ENCODE data around the gene PPFIA1.
A peak's percentile ranks its signal among the peaks of the same experiment; 100 is the strongest.

Gene PPFIA1

DNA sequence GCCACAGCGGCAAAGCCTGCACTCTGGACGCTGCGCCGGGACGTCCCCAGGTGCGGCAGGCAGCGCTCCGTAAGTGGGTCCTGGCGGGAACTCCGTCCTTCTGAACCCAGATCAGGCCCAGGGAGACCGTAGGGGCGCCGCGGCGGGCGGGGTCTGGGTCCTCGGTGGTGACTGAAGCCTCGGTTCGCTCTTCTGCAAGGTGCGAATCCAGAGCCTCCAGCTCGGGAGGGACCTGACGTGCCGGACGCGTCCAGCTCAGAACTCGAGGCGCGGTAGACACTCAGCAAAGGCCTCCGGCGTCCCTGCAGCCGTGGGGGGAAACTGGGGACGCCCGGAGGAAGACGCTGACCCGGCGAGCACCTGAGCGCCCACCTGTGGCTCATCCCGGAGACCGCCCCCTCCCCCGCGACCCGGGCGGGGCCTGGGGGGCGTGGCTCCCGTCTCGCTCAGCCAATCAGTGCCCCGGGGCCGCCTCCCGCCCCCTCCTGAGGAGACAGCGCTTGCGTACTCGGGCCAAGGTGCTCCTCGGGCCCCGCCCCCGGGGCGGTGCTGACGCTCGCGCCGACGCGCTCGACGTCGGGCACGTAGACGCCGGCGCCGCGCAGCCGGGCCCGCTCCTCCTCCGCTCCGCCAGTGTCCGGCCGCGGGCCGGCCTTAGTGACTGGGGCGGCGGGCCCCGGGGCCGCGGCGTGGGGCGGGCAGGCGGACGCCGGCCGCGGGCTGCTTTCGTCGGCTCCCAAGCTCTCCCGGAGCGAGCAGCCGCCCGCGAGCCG lies at the start of gene PPFIA1:
PPFIA1 (plus strand) TSS at position 587 of the 773 bp plus-strand sequence. CDS start 1,483 bp downstream, outside the sequence.
- peak; percentile 88 to 93 for DNase-seq (ENCODE audit: low read depth in 2 of 2, low spot score in 1 of 2)

DNA sequence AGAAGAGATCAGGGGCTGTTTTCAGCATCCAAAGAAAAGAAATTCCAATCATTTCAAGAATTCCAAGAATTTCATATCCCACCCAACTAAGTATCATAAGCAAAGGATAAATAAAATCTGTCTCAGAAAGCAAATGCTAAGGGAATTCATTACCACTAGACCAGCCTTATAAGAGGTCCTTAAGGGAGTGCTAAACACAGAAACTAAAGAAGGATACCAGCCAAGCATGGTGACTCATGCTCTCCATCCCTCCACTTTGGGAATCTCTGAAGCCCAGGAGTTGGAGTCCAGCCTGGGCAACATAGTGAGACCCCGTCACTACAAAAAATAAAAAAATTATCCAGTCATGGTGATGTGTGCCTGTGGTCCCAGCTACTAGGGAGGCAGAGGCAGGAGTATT lies 49.6 kb upstream of the PPFIA1 start:
- no peak for DNase-seq (ENCODE audit: low read depth in 2 of 2, low spot score in 1 of 2)

DNA sequence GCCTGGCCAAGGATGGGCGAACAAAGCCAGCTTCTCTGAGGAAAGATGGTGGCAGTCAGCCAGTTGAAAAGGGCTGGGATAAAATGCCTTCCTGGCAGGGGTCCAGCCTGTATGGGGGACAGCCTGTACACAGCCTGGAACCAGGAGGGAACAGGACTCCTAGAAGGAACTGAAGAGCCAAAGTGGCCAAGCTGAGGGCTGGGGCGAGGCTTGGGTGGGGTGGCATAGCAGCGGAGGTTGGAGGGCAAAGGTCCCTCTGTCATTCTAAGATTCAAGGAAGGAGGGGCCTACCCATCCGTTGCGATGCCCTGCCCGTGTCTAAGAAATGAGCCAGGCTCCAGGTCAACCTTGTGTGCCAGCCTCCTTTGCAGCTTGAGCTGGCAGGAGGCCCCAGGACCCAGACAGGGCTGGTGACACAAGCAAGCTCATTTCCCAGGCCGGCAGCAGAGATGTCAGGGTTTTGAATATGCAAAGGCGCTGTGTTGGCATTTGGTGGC lies 44.8 kb upstream of the PPFIA1 start:
- DNase-seq (ENCODE audit: low read depth in 2 of 2, low spot score in 1 of 2): no peak

DNA sequence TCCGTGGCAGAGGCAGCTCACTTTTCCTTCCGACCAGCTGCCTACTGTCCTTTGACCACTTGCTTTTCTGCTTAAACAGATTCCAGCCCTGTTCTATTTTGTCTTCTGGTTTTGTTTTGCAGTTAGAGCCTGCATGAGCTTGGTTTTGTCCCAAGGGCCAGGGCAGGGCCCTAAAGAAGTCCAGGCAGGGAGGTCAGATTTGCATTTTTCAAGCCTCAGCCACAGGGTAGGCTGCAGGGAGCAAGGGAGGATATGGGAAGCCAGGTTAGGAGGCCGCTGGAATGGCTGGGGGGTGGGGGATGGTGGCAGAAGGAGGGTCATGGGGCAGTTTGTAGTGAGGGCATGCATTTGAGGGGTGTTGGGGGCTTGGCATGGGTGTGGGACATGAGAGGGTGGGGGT lies 44.3 kb upstream of the PPFIA1 start:
- no peak for DNase-seq (ENCODE audit: low read depth in 2 of 2, low spot score in 1 of 2)

DNA sequence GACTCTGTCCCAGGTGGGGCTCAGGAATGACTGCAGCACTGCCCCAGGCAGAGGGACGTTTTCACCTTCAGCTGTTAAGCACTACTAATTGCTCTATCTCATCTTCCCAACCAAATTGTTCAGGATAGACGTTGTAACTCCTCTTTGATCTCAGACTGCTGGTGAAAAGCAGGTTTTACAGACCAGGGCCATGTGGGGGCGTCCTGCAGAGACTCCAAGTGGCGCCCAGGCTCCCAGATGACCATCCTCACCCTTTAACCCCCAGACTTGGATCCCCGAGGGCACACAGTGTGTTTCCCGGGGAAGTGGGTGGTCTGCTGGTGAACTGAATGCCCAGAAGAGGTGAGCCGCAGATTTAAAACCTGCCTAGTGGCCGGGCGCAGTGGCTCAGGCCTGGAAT lies 43.5 kb upstream of the PPFIA1 start:
- DNase-seq (ENCODE audit: low read depth in 2 of 2, low spot score in 1 of 2): no peak

DNA sequence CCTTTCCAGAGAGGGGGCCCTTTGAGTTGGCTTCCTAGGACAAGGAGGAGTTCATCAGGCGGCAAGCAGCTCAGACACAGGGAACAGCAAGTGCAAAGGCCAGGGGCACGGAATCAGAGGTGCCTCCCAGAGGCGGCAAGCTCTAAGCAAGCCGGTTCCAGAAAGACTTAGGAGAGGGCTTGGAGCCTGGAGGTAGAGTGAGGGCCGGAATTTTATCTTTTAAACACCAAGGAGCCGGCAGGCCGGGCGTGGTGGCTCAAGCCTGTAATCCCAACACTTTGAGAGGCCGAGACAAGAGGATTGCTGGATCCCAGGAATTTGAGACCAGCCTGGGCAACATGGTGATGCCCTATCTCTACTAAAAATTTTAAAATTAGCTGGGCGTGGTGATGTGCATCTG lies 40.8 kb upstream of the PPFIA1 start:
- no peak for DNase-seq (ENCODE audit: low read depth in 2 of 2, low spot score in 1 of 2)

DNA sequence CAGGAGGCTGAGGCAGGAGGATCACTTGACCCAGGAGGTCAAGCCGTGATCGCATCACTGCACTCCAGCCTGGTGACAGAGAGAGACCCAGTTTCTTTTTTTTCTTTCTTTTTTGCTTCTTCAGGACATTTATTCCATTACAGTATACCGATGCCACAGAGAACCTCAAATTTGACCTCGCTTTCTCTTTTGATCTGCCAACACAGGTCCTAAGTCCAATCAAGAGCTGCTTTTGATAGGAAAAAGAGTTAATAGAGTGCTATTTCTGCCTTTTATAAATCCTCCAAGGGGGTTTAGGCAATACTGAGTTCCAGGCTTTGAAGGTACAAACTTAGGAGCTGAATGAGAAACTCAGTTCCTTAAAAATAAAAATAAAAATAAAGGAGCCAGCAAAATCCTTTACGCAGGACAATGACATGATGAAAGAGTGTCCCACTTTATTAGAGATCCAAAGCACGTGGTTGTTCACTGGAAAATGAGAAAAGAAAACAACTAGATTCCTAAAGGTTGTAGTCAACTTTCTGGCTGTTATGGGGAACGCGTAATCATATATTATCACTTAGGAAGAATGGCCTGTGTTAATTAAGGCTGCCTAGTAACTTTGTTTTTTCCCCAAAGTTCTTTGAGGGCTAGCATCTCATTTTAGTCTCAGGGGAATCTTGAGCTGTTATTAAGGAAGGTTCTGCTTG lies 40.2 kb upstream of the PPFIA1 start:
- no peak for DNase-seq (ENCODE audit: low read depth in 2 of 2, low spot score in 1 of 2)

DNA sequence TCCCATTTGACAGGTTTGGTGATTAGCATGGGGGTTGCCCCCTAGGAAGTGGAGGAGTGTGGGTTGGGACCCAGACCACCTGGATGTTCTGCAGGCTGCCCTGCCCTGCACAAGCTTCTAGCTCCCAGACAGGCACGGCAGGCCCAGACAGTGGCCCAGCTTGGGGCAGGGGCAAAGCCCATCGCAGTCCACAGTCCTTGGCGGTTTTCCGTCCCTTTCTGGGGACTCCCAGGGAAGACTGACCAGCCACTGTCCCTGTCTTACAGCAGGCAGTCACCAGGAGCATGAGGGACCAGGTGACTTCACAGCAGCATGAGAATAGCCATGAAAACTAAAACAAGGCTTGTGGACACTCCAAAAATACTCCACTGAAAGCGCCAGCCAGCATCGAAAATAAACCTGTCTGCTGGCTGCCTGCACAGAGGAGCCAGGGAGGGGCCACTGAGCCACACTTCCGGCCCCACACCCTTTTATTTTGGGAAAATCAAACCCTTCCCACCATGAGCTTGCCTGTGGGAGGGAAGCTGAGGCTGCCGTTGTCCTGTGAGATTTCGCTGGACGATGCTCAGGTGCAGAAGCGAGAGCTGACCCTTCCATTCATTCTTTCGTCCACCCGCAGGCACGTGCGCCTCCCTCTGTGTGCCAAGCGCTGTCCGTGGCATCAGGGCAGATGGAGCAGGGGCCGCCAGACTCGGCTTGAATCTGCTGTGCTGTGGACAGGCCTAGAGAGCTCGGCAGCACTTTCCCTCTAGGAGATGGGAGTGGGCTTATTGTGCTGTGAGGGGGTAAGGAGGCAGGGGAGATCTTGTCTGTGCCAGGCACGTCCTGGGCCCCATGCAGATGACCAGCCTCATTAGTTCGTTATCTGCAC lies 39.4 kb upstream of the PPFIA1 start:
- no peak for DNase-seq (ENCODE audit: low read depth in 2 of 2, low spot score in 1 of 2)

DNA sequence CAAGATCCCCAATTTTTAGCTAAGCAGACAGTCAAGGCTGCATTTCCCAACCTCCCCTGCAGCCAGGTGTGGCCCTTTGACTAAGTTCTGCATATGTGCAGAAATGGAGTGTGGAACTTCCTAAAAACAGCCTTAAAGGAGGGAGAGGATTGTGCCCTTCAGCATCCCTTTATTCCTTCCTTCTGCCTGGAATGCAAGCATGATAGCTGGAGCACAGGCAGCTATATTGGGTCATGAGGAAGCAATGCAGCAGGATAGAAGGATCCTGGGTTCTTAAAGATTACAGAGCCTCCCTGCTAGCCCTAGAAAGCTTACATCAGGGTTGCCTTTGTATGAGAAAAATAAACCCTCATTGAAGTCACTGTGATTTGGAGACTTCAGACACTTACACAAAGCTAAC lies 37.5 kb upstream of the PPFIA1 start:
- no peak for DNase-seq (ENCODE audit: low read depth in 2 of 2, low spot score in 1 of 2)

DNA sequence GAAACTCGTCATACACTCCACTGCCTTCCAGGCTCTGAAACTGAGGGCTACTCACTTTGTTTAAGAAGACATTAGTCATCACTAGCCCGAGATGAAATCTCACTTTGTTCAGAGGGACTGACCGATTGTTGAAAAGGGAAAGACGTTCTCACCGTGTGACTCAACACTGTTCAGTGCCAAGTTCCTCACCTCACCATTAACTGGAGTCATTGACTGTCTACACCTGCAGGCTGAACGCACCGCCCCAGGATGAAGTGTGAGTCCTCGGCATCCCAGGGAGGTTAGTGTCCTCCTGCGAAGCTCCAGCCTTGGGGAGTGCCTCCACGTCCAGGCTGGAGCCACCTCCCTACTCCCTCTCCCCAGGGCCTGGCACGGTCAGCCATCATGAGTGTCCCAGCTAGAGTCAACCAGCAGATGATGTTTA lies 37.0 kb upstream of the PPFIA1 start:
- no peak for DNase-seq (ENCODE audit: low read depth in 2 of 2, low spot score in 1 of 2)

DNA sequence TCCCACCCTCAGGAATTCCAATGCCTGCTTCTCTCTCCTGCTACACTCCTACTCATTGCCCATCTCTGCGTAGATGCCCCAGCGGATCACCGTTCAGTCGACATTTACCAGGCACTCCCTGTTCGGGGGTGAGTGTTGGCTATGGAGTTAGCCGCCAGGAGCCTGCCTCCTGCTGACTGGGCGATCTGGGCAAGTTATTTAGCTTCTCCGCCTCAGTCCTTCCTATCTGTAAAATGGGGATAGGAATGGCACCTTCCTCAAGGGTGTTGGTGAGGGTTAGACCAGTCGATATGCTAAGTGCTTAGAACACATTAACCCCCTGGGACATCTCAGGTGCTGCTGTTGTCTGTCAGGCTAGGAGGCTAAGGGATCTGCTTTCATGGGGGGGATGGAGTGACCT lies 36.5 kb upstream of the PPFIA1 start:
- no peak for DNase-seq (ENCODE audit: low read depth in 2 of 2, low spot score in 1 of 2)

DNA sequence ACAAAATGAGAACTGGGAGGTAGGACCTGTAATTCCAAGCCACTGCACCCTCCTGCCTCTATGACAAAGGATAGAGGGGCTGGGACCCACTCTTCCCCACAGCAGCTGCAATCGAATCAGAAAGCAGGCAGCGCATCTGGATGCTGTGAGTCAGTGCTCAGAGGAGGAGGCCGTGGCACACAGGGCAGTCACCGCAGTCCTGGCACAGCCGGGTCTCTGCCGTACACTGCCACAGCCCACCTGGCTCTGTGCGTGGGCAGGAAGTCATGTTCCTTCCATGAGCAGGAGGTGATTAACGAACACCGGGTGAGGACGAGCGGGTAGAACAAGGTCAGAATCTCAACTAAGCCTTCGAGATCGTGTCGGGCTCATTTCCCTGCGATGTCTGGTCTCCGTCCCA lies 30.2 kb upstream of the PPFIA1 start:
- DNase-seq (ENCODE audit: low read depth in 2 of 2, low spot score in 1 of 2): no peak

DNA sequence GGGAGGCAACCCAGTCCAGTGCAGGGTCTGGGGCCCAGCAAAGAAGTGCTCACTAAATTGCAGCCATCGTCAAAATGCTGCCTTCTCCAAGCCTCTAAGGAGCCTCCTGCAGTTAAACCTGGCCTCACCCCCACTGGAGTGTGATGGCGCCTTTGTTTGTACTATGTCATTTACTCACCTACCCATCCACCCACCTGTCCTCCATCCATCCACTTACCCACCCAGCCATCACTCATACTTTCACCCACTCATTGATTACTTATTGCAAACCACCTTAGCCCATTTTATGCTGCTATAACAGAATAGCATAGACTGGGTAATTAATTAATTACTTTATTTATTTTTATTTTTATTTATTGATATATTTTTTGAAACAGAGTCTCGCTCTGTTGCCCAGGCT lies 28.8 kb upstream of the PPFIA1 start:
- no peak for DNase-seq (ENCODE audit: low read depth in 2 of 2, low spot score in 1 of 2)

DNA sequence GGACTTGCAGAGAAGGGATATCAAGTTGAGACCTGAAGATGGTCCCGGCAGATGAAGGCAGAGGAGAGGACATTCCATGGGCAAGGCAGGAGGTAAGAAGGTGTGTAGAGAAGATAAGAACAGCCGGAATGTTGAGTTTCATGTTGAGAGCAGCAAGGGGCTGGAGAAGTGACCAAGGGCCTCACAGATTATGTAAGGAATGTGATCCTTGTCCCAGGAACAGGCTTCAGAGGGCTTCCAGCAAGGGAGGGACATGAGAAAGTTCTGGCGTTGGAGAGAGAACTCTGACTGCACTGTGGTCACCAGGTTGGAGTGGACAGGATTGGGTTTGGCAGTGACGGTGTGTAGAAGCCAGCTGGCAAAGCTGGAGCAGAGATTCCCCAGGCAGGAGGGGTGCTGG lies 27.6 kb upstream of the PPFIA1 start:
- DNase-seq (ENCODE audit: low read depth in 2 of 2, low spot score in 1 of 2): no peak

DNA sequence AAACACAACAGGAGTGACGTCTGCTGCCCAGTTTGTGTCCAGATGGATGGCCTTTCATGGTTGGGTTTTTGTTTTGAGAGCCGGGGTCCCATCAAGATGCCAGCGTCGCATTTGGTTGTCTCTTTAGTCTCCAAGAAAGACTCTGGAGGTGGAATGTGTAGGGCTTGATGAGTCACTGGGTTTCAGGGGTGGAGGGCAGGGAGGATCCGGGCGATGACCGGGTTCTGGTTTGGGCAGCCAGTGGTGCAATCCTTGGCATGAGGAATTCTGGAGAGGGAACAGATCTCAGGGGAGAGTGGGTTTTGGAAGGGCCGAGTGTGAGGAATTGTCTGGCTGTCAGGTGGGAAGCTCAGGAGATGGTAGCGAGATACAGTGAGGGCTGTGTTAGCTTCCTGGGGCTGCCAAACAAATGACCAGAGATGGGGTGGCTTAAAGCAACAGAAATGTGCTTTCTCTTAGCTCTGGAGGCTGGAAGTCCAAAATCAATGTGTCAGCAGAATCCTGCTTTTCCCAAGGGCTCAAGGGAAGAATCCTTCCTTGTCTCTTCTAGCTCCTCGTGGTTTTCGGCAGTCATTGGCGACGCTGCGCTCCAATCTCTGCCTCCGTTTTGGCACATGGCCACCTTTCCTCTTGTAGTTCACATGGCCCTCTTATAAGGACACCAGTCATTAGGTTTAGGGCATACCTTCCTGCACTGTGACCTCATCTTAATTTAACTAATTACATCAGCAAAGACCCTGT lies 26.4 kb upstream of the PPFIA1 start:
- DNase-seq (ENCODE audit: low read depth in 2 of 2, low spot score in 1 of 2): no peak

DNA sequence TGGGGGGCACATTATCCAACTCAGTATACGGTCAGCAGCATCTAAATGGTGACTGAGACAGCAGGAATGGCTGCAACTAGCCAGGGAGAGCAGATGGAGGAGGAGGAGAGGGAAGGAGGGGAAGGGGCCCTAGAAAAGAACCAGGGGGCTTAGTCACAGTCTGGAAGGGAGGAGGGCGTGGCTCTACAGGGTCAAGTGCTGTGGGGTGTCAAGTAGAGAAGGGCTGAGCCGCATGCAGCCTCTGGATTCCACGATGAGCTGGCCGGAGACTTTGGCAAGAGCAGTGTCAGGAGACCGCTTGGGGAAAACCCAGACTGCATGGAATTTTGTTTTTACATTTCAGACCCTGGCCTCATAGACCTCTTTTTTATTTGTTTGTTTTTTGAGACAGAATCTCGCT lies 25.8 kb upstream of the PPFIA1 start:
- DNase-seq (ENCODE audit: low read depth in 2 of 2, low spot score in 1 of 2): no peak

DNA sequence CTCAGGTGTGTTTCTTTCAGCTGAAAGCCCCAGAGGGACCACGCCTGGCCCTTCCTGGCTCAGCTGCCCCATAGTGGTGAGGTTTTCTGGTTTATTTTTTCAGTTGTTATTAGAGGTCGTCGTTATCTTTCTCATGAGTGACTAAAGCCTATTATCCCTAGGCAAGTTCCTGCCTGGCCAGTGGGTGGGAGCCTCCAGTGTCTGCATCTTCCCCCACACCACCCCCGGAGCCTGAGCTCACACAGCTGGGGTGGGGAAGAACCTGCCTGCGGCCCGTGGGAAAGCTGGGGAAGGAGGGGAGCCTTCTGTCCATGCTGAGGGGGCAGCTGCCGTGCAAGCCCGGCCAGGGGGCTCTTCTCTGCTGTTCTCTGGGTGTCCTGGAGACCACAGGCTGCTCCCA lies 24.3 kb upstream of the PPFIA1 start:
- DNase-seq (ENCODE audit: low read depth in 2 of 2, low spot score in 1 of 2): no peak

DNA sequence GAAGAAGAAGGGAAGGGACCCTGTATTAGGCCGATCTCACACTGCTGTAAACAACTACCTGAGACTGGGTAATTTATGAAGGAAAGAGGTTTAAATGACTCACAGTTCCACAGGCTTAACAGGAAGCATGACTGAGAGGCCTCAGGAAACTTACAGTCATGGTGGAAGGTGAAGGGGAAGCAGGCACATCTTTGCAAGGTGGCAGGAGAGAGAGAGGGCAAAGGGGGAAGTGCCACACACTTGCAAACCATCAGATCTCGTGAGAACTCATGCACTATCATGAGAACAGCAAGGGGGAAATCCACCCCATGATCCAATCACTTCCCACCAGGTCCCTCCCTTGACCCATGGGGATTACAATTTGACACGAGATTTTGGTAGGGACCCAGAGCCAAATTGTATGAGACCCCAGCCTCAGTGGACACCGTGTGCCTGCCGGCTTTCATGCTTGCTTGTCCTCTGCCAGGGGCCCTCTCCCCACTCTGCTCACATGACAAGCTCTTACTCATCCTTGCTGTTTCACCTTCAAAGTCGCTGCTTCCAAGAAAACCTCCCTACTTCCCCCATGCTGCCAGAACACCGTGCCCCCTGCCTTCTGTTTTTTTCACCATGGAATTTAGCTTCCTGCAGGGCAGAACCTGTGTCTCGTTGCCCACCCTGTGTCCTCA lies 23.3 kb upstream of the PPFIA1 start:
- no peak for DNase-seq (ENCODE audit: low read depth in 2 of 2, low spot score in 1 of 2)

DNA sequence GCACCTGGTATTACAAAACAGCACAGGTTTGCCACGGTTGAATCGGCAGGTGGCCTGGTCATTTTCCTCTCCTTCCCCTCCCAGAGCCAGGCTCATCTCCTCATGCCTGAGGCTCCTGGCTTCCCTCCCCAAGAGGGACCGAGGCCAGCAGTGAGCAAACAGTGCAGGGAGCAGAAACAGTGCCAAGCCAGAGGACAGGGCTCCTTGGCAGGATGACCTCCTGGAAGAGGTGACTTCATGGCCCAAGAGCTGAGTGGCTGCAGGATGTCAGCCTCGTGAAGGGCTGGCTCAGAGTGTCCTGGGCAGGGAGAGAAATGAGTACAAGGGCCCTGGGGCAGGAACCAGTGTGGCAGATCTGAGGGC lies 22.8 kb upstream of the PPFIA1 start:
- no peak for DNase-seq (ENCODE audit: low read depth in 2 of 2, low spot score in 1 of 2)

DNA sequence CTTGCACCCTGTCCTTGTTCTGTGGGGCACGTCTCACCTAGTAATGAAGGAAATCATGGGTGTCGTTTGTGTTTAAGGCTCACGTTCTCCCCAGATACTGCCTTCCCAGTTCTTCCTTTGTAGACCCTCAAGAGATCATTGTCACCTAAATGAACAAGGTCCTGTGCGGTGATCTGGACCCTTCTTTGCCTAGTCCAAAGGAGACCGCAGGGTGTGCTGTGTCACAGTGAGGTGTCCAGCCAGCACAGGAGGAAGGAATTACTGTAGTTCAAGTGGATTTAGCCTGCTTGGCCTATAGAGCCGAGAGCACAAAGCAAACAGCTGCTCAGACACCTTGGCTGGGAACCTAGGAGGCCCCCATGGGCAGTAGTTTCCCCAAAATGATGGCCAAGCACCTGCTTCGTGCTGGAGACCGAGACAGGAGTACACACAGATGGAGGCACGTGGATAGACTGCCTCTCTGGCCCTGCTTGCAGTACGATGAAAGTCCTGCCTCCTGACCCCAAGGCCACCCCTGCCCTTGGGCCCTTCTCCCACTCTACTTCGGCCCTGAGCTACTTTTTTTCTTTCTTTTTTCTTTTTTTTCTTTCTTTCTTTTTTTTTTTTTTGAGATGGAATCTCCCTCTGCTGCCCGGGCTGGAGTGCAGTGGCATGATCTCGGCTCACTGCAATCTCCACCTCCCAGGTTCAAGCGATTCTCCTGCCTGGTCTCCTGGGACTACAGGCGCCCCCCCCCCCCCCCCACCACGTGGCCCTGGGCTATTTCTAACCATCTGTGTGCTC lies 19.4 kb upstream of the PPFIA1 start:
- no peak for DNase-seq (ENCODE audit: low read depth in 2 of 2, low spot score in 1 of 2)
